ENCODE results near the gene CCDC197. TPM values are rescaled to one million over a fixed set of nuclear protein-coding genes. Genes with fewer than 3 reads are reported as not detected.

CCDC197 gene
- total and polyA plus RNA-seq, 9 of the 15 experiments (the other 6 are each of a cell fraction or from before 2014, with no cell fraction given): not detected

DNA sequence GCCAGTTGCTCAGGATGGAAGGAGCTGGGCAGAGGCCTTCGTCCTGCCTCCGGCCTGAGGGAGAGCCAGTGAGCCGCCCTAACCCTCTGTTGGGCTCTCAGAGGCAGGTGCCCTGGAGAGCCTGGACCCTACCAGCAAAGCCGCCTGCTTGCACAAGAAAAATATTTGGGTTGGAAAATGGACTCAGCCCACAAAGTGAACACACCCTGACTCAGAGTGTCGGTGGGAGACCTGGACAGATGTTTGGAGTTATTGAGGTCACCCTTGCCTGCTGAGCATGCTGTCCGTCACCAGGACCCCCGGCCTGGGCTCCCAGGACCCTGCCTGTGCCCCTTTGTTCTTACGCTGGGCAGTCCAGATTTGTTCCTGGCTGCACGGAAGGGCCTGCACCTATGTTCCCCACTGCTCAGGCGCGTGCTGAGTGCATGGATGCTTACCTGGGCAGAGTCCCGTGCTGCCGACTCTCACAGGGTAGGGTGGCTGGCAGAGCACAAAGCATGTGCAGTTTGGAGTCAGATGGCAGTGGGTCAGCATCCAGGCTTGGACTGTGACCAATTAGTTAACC is 47.5 kb upstream of the CCDC197 start:
- FAIRE-seq (no peak), ATAC-seq (no peak), DNase-seq (ENCODE audit: extremely low read depth in 1 of 4, low spot score in 3 of 4) (no peak)
- H3K9me1 ChIP-seq (ENCODE audit: control insufficient read depth, insufficient read depth, low read length): no peaks in the 10 kb centered on the region
- ChIA-PET POLR2A (no interaction called here), CTCF (ENCODE audit: low intra/inter-chr PET ratio) (no interaction called here)
- peaks cover 4 to 39% of the 10 kb centered on the region in 2 experiments; a peak in 3 of 5 replicates for H3K27me3 ChIP-seq (ENCODE audit: control insufficient read depth in 2 of 2, insufficient read depth in 2 of 2, low read length in 2 of 2)
- H4K20me1 ChIP-seq (replicated peaks; ENCODE audit: control insufficient read depth, insufficient read depth, low read length): peaks cover 3% of the 10 kb centered on the region; the same call in 1 of the 2 replicates
- peaks cover 0 to 4% of the 10 kb centered on the region in 2 experiments; a peak in 1 of 5 replicates for H3K4me1 ChIP-seq (replicated peaks in 1 of 2; ENCODE audit: control insufficient read depth in 2 of 2, insufficient read depth in 2 of 2, low read length in 2 of 2)
- H3K4me2 ChIP-seq (ENCODE audit: insufficient read depth, low read length): no peak overlapping the region
- intact Hi-C loops (cut with micrococcal nuclease): no loop called here
- TF ChIP-seq CBFA2T3 (IDR thresholded peaks at IDR 0.05) (no peak), RNF2 (IDR thresholded peaks at IDR 0.05) (no peak), POLR3G (IDR thresholded peaks at IDR 0.05; ENCODE audit: extremely low read depth, insufficient read length, insufficient replicate concordance) (no peak), TRIM25 (IDR thresholded peaks at IDR 0.05; ENCODE audit: borderline replicate concordance) (no peak), TRIM24 (IDR thresholded peaks at IDR 0.05) (no peak), TAF9B (IDR thresholded peaks at IDR 0.05; ENCODE audit: partially characterized antibody) (no peak)
- H2AFZ ChIP-seq (ENCODE audit: low read depth, low read length): no peak overlapping the region
- H3K27ac ChIP-seq (ENCODE audit: extremely low read depth, low read depth, low read length): no peak overlapping the region
- no peak overlapping the region for H3K4me3 ChIP-seq
- in situ Hi-C loops (cut with MboI): no loop called here
- no peaks in the 10 kb centered on the region for H3K79me2 ChIP-seq (ENCODE audit: control insufficient read depth, insufficient read depth, low read length)
- H3K9ac ChIP-seq (ENCODE audit: insufficient read depth in 1 of 2, low read depth in 2 of 2, low read length in 2 of 2): no peak overlapping the region
- BruUV-seq (replicated peaks): no TSS peak
- H3K36me3 ChIP-seq (ENCODE audit: control insufficient read depth, insufficient read depth, low read length): no peaks in the 10 kb centered on the region
- WGBS (ENCODE audit: insufficient coverage, low coverage, missing lambda C conversion rate): 0% methylated on average over 12 of the region's 13 CpGs
- no peaks in the 10 kb centered on the region for H3K9me3 ChIP-seq (replicated peaks; ENCODE audit: control insufficient read depth, insufficient read depth, low read depth, low read length)
